Adrenal gland (tissue), 12 donors: ENCODE measurements around the gene KIF16B. TPM values are rescaled to one million over a fixed set of nuclear protein-coding genes. Genes with fewer than 3 reads are reported as not detected.

Experiments used
- DNase-seq, 7 donors: peaks; one replicate each; pipeline ENCODE4 v3.0.0-alpha.2; 2019 to 2020
- H3K27ac ChIP-seq, 5 donors: fragments of 200-600 bp; sonication (generic) in 4 of 5; 1 replicate in 3 of 5; 2 replicates in 2 of 5; pipeline versions ENCODE4 v1.5.1 to v1.8.0; 2016 to 2020; ENCODE audit warnings: mild to moderate bottlenecking in 1 of 5
- H3K27me3 ChIP-seq: fragments of 200-600 bp; 2 replicates; pipeline ENCODE4 v1.8.0; 2021
- H3K36me3 ChIP-seq, 2 donors: fragments of 200-600 bp; replicated peaks in 1 of 2; 1 replicate in 1 of 2; 2 replicates in 1 of 2; pipeline versions ENCODE4 v1.5.1 to v1.8.0; 2018 to 2022
- H3K4me1 ChIP-seq, 2 donors: fragments of 200-600 bp; replicated peaks in 1 of 2; 1 replicate in 1 of 2; 2 replicates in 1 of 2; pipeline versions ENCODE4 v1.5.1 to v1.8.0; 2018 to 2021
- H3K4me3 ChIP-seq, 4 donors: fragments of 200-600 bp; sonication (generic) in 3 of 4; one replicate each; pipeline ENCODE4 v1.5.1; 2016 to 2018
- H3K9me3 ChIP-seq, 3 donors: fragments of 200-600 bp; sonication (generic) in 1 of 3; replicated peaks in 1 of 3; 1 replicate in 2 of 3; 2 replicates in 1 of 3; pipeline versions ENCODE4 v1.5.1 to v1.8.0; 2016 to 2021
- CTCF ChIP-seq, 6 experiments: fragments of 450-650 bp in 4 of 6; fragments of 200-600 bp in 2 of 6; sonication (generic) in 1 of 6; IDR thresholded peaks; 1 replicate in 5 of 6; 2 replicates in 1 of 6; pipeline versions ENCODE4 v1.5.1 to v1.8.0; 2016 to 2021; ENCODE audit warnings: antibody characterized with exemption in 6 of 6, mild to moderate bottlenecking in 2 of 6, moderate library complexity in 1 of 6
- POLR2A ChIP-seq, 2 donors: fragments of 450-650 bp; IDR thresholded peaks; one replicate each; pipeline ENCODE4 v1.6.1; 2017; ENCODE audit warnings: antibody characterized with exemption in 2 of 2, mild to moderate bottlenecking in 2 of 2, moderate library complexity in 1 of 2
- WGBS, 4 donors: extraction: QIAGEN DNeasy Blood & Tissue Kit in 2 of 4; methylation state at CpG; one replicate each; pipeline versions ENCODE4 v1.1.5 to v1.1.7; 2013 to 2017; 5-methylcytosine and 5-hydroxymethylcytosine counted together
- intact Hi-C, 2 donors: fragments of 100-400 bp; cut with DNase I; formaldehyde crosslinking; loops; one replicate each; pipeline versions ENCODE4 v1.14.1 to v1.15.0; 2022 to 2023
- polyA plus RNA-seq, 3 donors: library from polyadenylated mRNA; stranded (reverse); fragments of 200-250 nt in 2 of 3; fragments of 350-450 nt in 1 of 3; fragmentation: Illumina TruSeq in 1 of 3; extraction: RNeasy Lipid Tissue Mini Kit (QIAGEN cat#74804) in 1 of 3; gene quantifications; one replicate each; pipeline ENCODE4 v1.2.3, GENCODE V29; 2013 to 2014
- total RNA-seq, 9 donors: library from RNA; depleted of rRNA in 4 of 9; stranded (reverse); fragments of >200 nt in 4 of 9; fragments of 120-200 nt in 1 of 9; fragmentation: NEBNext Ultra II Directional in 1 of 9; extraction: Animal tissue kit (Norgen Biotek cat#: 25700) in 1 of 9; gene quantifications; one replicate each; pipeline versions ENCODE4 v1.1.0 to v1.2.4, GENCODE V29; 2013 to 2023
- donor health status: healthy with polysubstance abuse.
- donor health status: Bipolar disorder and iron deficiency.
- donor health status: DM: yes; HTN: yes; CAD: no.
- donor health status: DM: no; HTN: no; CAD: no.
- donor health status: DM: no; HTN: no; CAD: no.
- donor health status: DM: yes; HTN: yes; CAD: no.

KIF16B gene
- total and polyA plus RNA-seq, 12 donors, result 8.6 to 113 (median 36.1) TPM

- intact Hi-C loops, result no loop called here
- no peak for DNase-seq
- Histone ChIP-seq H3K27ac (no peak overlapping the region), H3K27me3 (no peaks in the 10 kb centered on the region), H3K36me3 (no peaks in the 10 kb centered on the region), H3K9me3 (no peaks in the 10 kb centered on the region), H3K4me3 (no peak overlapping the region), H3K4me1 (no peaks in the 10 kb centered on the region)
- TF ChIP-seq POLR2A (IDR thresholded peaks at IDR 0.05) (no peak), CTCF (IDR thresholded peaks at IDR 0.05) (no peak)
- WGBS, 4 donors, result 92 to 95% (median 94%) methylated on average over 9 of the region's 9 CpGs
Observed at GRCh38 chr20:16404640-16405039, 168.6 kb downstream of the KIF16B start.

- no peaks in the 10 kb centered on the region for H3K4me1 ChIP-seq
- H3K9me3 ChIP-seq, result no peaks in the 10 kb centered on the region
- no peaks in the 10 kb centered on the region for H3K27me3 ChIP-seq
- H3K36me3 ChIP-seq, result no peaks in the 10 kb centered on the region
- WGBS, 4 donors, result 84 to 86% (median 85%) methylated on average over 5 of the region's 5 CpGs
- no peak overlapping the region for H3K27ac ChIP-seq
- no peak overlapping the region for H3K4me3 ChIP-seq
- intact Hi-C loops, result no loop called here
- DNase-seq, result no peak
- TF ChIP-seq POLR2A (IDR thresholded peaks at IDR 0.05) (no peak), CTCF (IDR thresholded peaks at IDR 0.05) (peak in 2 of 6 experiments; percentile 3 to 10)
Observed at GRCh38 chr20:16404171-16404570, 169.1 kb downstream of the KIF16B start.

GRCh38 chr20:16400234-16400633 lies 173.0 kb downstream of the KIF16B start:
- no peaks in the 10 kb centered on the region for H3K36me3 ChIP-seq
- no peak for TF ChIP-seq CTCF (IDR thresholded peaks at IDR 0.05)
- no peak for TF ChIP-seq POLR2A (IDR thresholded peaks at IDR 0.05)
- H3K4me3 ChIP-seq, result no peak overlapping the region
- intact Hi-C loops, result no loop called here
- H3K9me3 ChIP-seq, result no peaks in the 10 kb centered on the region
- no peaks in the 10 kb centered on the region for H3K27me3 ChIP-seq
- no peak for DNase-seq
- H3K4me1 ChIP-seq, result no peaks in the 10 kb centered on the region
- H3K27ac ChIP-seq, result no peak overlapping the region

GRCh38 chr20:16399801-16400200 lies 173.4 kb downstream of the KIF16B start:
- no peak for DNase-seq
- H3K27me3 ChIP-seq, result no peaks in the 10 kb centered on the region
- TF ChIP-seq POLR2A (IDR thresholded peaks at IDR 0.05) (no peak), CTCF (IDR thresholded peaks at IDR 0.05) (no peak)
- intact Hi-C loops, result no loop called here
- H3K36me3 ChIP-seq, result no peaks in the 10 kb centered on the region
- H3K4me1 ChIP-seq, result no peaks in the 10 kb centered on the region
- H3K4me3 ChIP-seq, result no peak overlapping the region
- no peak overlapping the region for H3K27ac ChIP-seq
- H3K9me3 ChIP-seq, result no peaks in the 10 kb centered on the region
